ENCODE data around the gene SNRPA. TPM values are rescaled to one million over a fixed set of nuclear protein-coding genes. Genes with fewer than 3 reads are reported as not detected.

SNRPA gene
- total and polyA plus RNA-seq, 2 of the 8 experiments (the other 6 are each of a cell fraction or from before 2014, with no cell fraction given), result 201 to 202 TPM

GRCh38 chr19:40740747-40741146 lies 10.3 kb upstream of the SNRPA start:
- Histone ChIP-seq H3K23me2 (ENCODE audit: low read depth, low read length) (no peaks in the 10 kb centered on the region), H3K23ac (ENCODE audit: insufficient read length) (no peak overlapping the region), H2BK20ac (ENCODE audit: low read length) (no peak overlapping the region), H2BK5ac (ENCODE audit: low read depth, low read length) (no peak overlapping the region), H3K79me1 (ENCODE audit: low read depth, low read length) (no peaks in the 10 kb centered on the region), H2AK5ac (ENCODE audit: low read depth, low read length) (no peak overlapping the region), H3K36me3 (ENCODE audit: control insufficient read depth in 2 of 4, insufficient read depth in 4 of 4, low read length in 3 of 4) (peaks cover 0 to 18% (median 7%) of the 10 kb centered on the region in 4 experiments; a peak in 5 of 8 replicates), H2AFZ (ENCODE audit: low read length) (no peak overlapping the region), H3K56ac (replicated peaks; ENCODE audit: insufficient read length, low read depth, low read length) (no peak overlapping the region), H2BK15ac (ENCODE audit: low read length) (no peak overlapping the region), H4K8ac (ENCODE audit: extremely low read depth, insufficient read depth, low read length) (no peak overlapping the region), H4K5ac (ENCODE audit: insufficient read length, low read depth, low read length) (no peak overlapping the region), H3K27ac (ENCODE audit: low read depth, low read length) (no peak overlapping the region), H3K9ac (replicated peaks in 1 of 4; ENCODE audit: extremely low read depth in 1 of 4, low read depth in 3 of 4, low read length in 3 of 4) (no peak overlapping the region), H3K4me1 (replicated peaks in 1 of 4; ENCODE audit: control insufficient read depth in 3 of 4, insufficient read depth in 4 of 4, low read length in 3 of 4) (peaks cover 0 to 13% (median 3%) of the 10 kb centered on the region in 4 experiments; a peak in 4 of 7 replicates), H4K20me1 (replicated peaks in 1 of 2; ENCODE audit: control insufficient read depth in 1 of 2, insufficient read depth in 2 of 2, low read length in 2 of 2) (peaks cover 0 to 8% of the 10 kb centered on the region in 2 experiments), H2BK120ac (replicated peaks; ENCODE audit: low read depth, low read length) (no peak overlapping the region), H3K4ac (replicated peaks; ENCODE audit: insufficient read length, low read depth, low read length) (no peak overlapping the region), H3K18ac (ENCODE audit: extremely low read depth, low read length) (no peak overlapping the region), H3K4me2 (ENCODE audit: insufficient read depth in 1 of 2, low read depth in 2 of 2, low read length in 2 of 2) (no peak overlapping the region), H2BK12ac (ENCODE audit: low read depth, low read length) (no peak overlapping the region), H3K14ac (ENCODE audit: insufficient read length) (no peak overlapping the region), H4K91ac (replicated peaks; ENCODE audit: insufficient read length, low read length) (no peak overlapping the region), H3K27me3 (replicated peaks in 1 of 4; ENCODE audit: control insufficient read depth in 3 of 4, extremely low read depth in 1 of 4, insufficient read depth in 3 of 4, low read length in 3 of 4) (no peaks in the 10 kb centered on the region), H3K4me3 (ENCODE audit: extremely low read depth in 1 of 4, insufficient read depth in 2 of 4, low read depth in 3 of 4, low read length in 4 of 4) (no peak overlapping the region), H3K79me2 (ENCODE audit: control insufficient read depth in 1 of 2, insufficient read depth in 2 of 2, low read length in 2 of 2) (no peaks in the 10 kb centered on the region), H3K9me3 (ENCODE audit: insufficient read depth in 2 of 2, low read depth in 1 of 2, low read length in 1 of 2) (no peaks in the 10 kb centered on the region)
- CTCF ChIA-PET (ENCODE audit: partially characterized antibody), result interaction anchor here (0.6 to 2.5 kb wide), 3 partner anchors 9 to 182 kb away, joined by 3 to 5 read pairs (median 3); partner anchors contain the start of genes ACTMAP and SNRPA
- POLR2A ChIA-PET (ENCODE audit: partially characterized antibody), result interaction anchor here (0.6 to 12.4 kb wide), 7 partner anchors 13 to 79 kb away, joined by 3 to 120 read pairs (median 4); partner anchors contain the start of genes ACTMAP, COQ8B, ITPKC and SNRPA
- no peak for DNase-seq (ENCODE audit: low read depth in 1 of 2, low spot score in 2 of 2)
- TF ChIP-seq SAP30 (IDR thresholded peaks at IDR 0.05; ENCODE audit: insufficient read depth, insufficient replicate concordance, low read length) (no peak), SIRT6 (IDR thresholded peaks at IDR 0.05; ENCODE audit: low read length) (no peak), BRCA1 (IDR thresholded peaks at IDR 0.05; ENCODE audit: low read depth, low read length) (no peak), CTCF (IDR thresholded peaks at IDR 0.05; ENCODE audit: control extremely low read depth in 1 of 3, insufficient read depth in 1 of 3, low read depth in 1 of 3, low read length in 3 of 3) (no peak), TBP (IDR thresholded peaks at IDR 0.05; ENCODE audit: low read depth, low read length) (no peak), CBX5 (IDR thresholded peaks at IDR 0.05; ENCODE audit: low read depth, low read length) (no peak), RAD21 (IDR thresholded peaks at IDR 0.05 in 1 of 2, conservative IDR thresholded peaks at IDR 0.05 in 1 of 2; ENCODE audit: low read depth in 2 of 2, low read length in 2 of 2) (no peak), RBBP5 (IDR thresholded peaks at IDR 0.05; ENCODE audit: borderline replicate concordance, low read depth, low read length) (no peak)
- 86% methylated on average over 6 of the region's 6 CpGs; no CpG with 5 or more reads in 1 of the 2 experiments for WGBS, 2 experiments (ENCODE audit: extremely low coverage in 1 of 2, insufficient coverage in 1 of 2, insufficient read length in 1 of 2, insufficient replicate concordance in 2 of 2, low coverage in 1 of 2, low lambda C conversion rate in 2 of 2, missing lambda C conversion rate in 1 of 2)
- FAIRE-seq, result no peak

All from H1 (cell line).